ENCODE measurements around the gene FHL1.

- no peak for TF ChIP-seq EZH2 (IDR thresholded peaks at IDR 0.05)
- TF ChIP-seq POLR2AphosphoS5 (IDR thresholded peaks at IDR 0.05; ENCODE audit: borderline replicate concordance, low read depth, low read length): no peak
- TF ChIP-seq FOXP2 (optimal IDR thresholded peaks at IDR 0.05; ENCODE audit: control extremely low read depth, extremely low read length, insufficient read depth): no peak
Observed at GRCh38 chrX:136205882-136206380, 58.6 kb downstream of the FHL1 start.
